ENCODE results near the gene PLAAT3. TPM values are rescaled to one million over a fixed set of nuclear protein-coding genes. Genes with fewer than 3 reads are reported as not detected.

Gene PLAAT3
- total and polyA plus RNA-seq, 12 donors, result 31.8 to 138 (median 56.9) TPM

GRCh38 chr11:63537293-63538101, 76.7 kb downstream of the PLAAT3 start:
- intact Hi-C loops (cut with DNase I), result no loop called here
- TF ChIP-seq CTCF (IDR thresholded peaks at IDR 0.05), result no peak
- Histone ChIP-seq H3K4me1 (replicated peaks in 1 of 2) (peaks cover 0 to 30% of the 10 kb centered on the region in 2 donors), H3K27ac (peak overlapping the region in 4 of 5 donors; percentile 21 to 84 (median 66)), H3K36me3 (replicated peaks in 1 of 2) (no peaks in the 10 kb centered on the region), H3K27me3 (no peaks in the 10 kb centered on the region), H3K9me3 (replicated peaks in 1 of 3) (no peaks in the 10 kb centered on the region), H3K4me3 (peak overlapping the region in 2 of 4 donors; percentile 12 to 52)
- 37 to 54% (median 51%) methylated on average over 7 to 8 of the region's 8 CpGs for WGBS, 4 donors
- DNase-seq, result peak in 6 of 7 donors; percentile 48 to 81 (median 66)

GRCh38 chr11:63536669-63537292, 77.5 kb downstream of the PLAAT3 start, which contains the start of gene PLAAT4:
PLAAT4 (plus strand) TSS chr11:63536808; CDS start chr11:63536869, 61 bp downstream.
- intact Hi-C loops (cut with DNase I), result no loop called here
- TF ChIP-seq CTCF (IDR thresholded peaks at IDR 0.05) (no peak), POLR2A (IDR thresholded peaks at IDR 0.05) (no peak)
- WGBS, 4 donors, result 29 to 40% (median 34%) methylated on average over 9 to 10 of the region's 10 CpGs
- DNase-seq, result peak; percentile 34 to 73 (median 55)
- peaks cover 0 to 30% of the 10 kb centered on the region in 2 donors for H3K4me1 ChIP-seq (replicated peaks in 1 of 2)
- H3K36me3 ChIP-seq (replicated peaks in 1 of 2), result no peaks in the 10 kb centered on the region
- H3K9me3 ChIP-seq (replicated peaks in 1 of 3), result no peaks in the 10 kb centered on the region
- peak within 1 kb of the TSS in 3 of 4 donors; percentile 12 to 52 (median 14) for H3K4me3 ChIP-seq
- H3K27ac ChIP-seq, result peak within 1 kb of the TSS in 4 of 5 donors; percentile 21 to 84 (median 66)
- H3K27me3 ChIP-seq, result no peaks in the 10 kb centered on the region

GRCh38 chr11:63535734-63536133, 78.5 kb downstream of the PLAAT3 start:
- Histone ChIP-seq H3K4me3 (no peak overlapping the region), H3K27me3 (no peaks in the 10 kb centered on the region), H3K4me1 (replicated peaks in 1 of 2) (peaks cover 0 to 30% of the 10 kb centered on the region in 2 donors), H3K27ac (peak overlapping the region in 1 of 5 donors; percentile 17), H3K36me3 (replicated peaks in 1 of 2) (no peaks in the 10 kb centered on the region), H3K9me3 (replicated peaks in 1 of 3) (no peaks in the 10 kb centered on the region)
- intact Hi-C loops (cut with DNase I), result no loop called here
- WGBS, 4 donors, result 50 to 100% (median 58%) methylated on average over 1 of the region's 1 CpG
- no peak for DNase-seq
- TF ChIP-seq CTCF (IDR thresholded peaks at IDR 0.05) (no peak), POLR2A (IDR thresholded peaks at IDR 0.05) (no peak)

GRCh38 chr11:63534895-63535461, 79.3 kb downstream of the PLAAT3 start:
- H3K27me3 ChIP-seq, result no peaks in the 10 kb centered on the region
- 93 to 94% (median 94%) methylated on average over 5 of the region's 5 CpGs for WGBS, 4 donors
- H3K36me3 ChIP-seq (replicated peaks in 1 of 2), result no peaks in the 10 kb centered on the region
- TF ChIP-seq CTCF (IDR thresholded peaks at IDR 0.05), result no peak
- TF ChIP-seq POLR2A (IDR thresholded peaks at IDR 0.05), result no peak
- no peak overlapping the region for H3K4me3 ChIP-seq
- H3K27ac ChIP-seq, result no peak overlapping the region
- peaks cover 0 to 30% of the 10 kb centered on the region in 2 donors for H3K4me1 ChIP-seq (replicated peaks in 1 of 2)
- no peaks in the 10 kb centered on the region for H3K9me3 ChIP-seq (replicated peaks in 1 of 3)
- intact Hi-C loops (cut with DNase I), result no loop called here
- no peak for DNase-seq

Data from adrenal gland (tissue), 12 donors.